Calu3 (cell line): ENCODE measurements around the gene MAF. TPM values are rescaled to one million over a fixed set of nuclear protein-coding genes. Genes with fewer than 3 reads are reported as not detected.

Source experiments
- BruUV-seq: library from RNA; stranded (reverse); fragments of 400-500 nt; replicated peaks from 2 replicates; lab custom pipeline; 2021; lab: Mats Ljungman, UMichigan
- CTCF ChIA-PET: fragments of 300-600 bp; sonication (Branson Sonifier 250); formaldehyde crosslinking; loops from one replicate; lab custom pipeline; 2022; ENCODE audit warnings: antibody characterized with exemption; lab: Charles Lee
- DNase-seq: peaks from one replicate; pipeline ENCODE4 v3.0.0; 2022
- H3K27ac Mint-ChIP-seq: one replicate; pipeline ENCODE4 v1.8.0; 2022; ENCODE audit warnings: mixed read lengths; ENCODE audit not compliant: unreplicated experiment
- H3K27me3 Mint-ChIP-seq: one replicate; pipeline ENCODE4 v1.8.0; 2022; ENCODE audit warnings: mixed read lengths; ENCODE audit not compliant: unreplicated experiment
- H3K36me3 Mint-ChIP-seq: one replicate; pipeline ENCODE4 v1.8.0; 2022; ENCODE audit warnings: mild to moderate bottlenecking, moderate library complexity, mixed read lengths; ENCODE audit not compliant: insufficient read depth, unreplicated experiment
- H3K4me1 Mint-ChIP-seq: one replicate; pipeline ENCODE4 v1.8.0; 2022; ENCODE audit warnings: mild to moderate bottlenecking, low read depth, mixed read lengths; ENCODE audit not compliant: unreplicated experiment
- H3K4me3 Mint-ChIP-seq: one replicate; pipeline ENCODE4 v1.8.0; 2022; ENCODE audit warnings: mild to moderate bottlenecking, low read depth, moderate library complexity, mixed read lengths; ENCODE audit not compliant: unreplicated experiment
- H3K9me3 Mint-ChIP-seq: one replicate; pipeline ENCODE4 v1.8.0; 2022; ENCODE audit warnings: low read depth, mixed read lengths; ENCODE audit not compliant: unreplicated experiment
- intact Hi-C: fragments of 100-400 bp; cut with micrococcal nuclease; formaldehyde crosslinking; loops from one replicate; pipeline ENCODE4 v1.10.0; 2022; ENCODE audit not compliant: unreplicated experiment
- total RNA-seq: library from RNA; stranded (reverse); gene quantifications from 2 replicates; pipeline ENCODE4 v1.2.3, GENCODE V29; 2022
- TF ChIP-seq, protein P1 (sequence below): fragments of 200-600 bp; IDR thresholded peaks from one replicate; pipeline ENCODE4 v1.8.0; 2022; ENCODE audit warnings: antibody characterized with exemption; ENCODE audit not compliant: unreplicated experiment

The MAF gene
- total RNA-seq, 1 experiment from 2014 or later = 0.97 TPM

DNA sequence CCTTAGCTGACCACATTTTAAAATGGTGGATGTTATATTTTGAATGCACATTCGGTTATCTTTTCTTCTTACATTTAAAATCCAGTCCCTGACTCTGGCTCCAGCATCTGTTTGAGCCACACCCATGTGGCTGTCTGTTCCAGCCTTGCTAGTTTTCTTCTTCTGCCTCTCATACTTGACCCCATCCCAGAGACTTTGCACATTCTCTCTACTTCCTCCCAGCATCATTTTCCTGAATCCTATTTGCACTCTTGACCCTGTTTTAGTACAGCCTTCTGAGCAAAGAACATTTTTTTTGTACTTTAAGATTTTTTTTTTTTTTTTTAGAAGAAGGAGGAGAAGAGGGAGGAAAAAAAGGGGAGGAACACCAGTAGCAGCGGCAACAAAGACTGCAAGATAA, 23.3 kb upstream of the MAF start:
- Mint-ChIP-seq H3K4me3 (no peak overlapping the region), H3K27me3 (peaks cover 50% of the 10 kb centered on the region), H3K27ac (no peak overlapping the region), H3K36me3 (peaks cover 7% of the 10 kb centered on the region), H3K9me3 (peaks cover 2% of the 10 kb centered on the region), H3K4me1 (peaks cover 10% of the 10 kb centered on the region)
- DNase-seq = no peak
- no TSS peak for BruUV-seq
- CTCF ChIA-PET = interaction anchor here (0.5 kb wide), 1 partner anchor 1274 kb away, joined by 5 read pairs; no protein-coding TSS in a partner anchor
- TF ChIP-seq, protein P1, sequence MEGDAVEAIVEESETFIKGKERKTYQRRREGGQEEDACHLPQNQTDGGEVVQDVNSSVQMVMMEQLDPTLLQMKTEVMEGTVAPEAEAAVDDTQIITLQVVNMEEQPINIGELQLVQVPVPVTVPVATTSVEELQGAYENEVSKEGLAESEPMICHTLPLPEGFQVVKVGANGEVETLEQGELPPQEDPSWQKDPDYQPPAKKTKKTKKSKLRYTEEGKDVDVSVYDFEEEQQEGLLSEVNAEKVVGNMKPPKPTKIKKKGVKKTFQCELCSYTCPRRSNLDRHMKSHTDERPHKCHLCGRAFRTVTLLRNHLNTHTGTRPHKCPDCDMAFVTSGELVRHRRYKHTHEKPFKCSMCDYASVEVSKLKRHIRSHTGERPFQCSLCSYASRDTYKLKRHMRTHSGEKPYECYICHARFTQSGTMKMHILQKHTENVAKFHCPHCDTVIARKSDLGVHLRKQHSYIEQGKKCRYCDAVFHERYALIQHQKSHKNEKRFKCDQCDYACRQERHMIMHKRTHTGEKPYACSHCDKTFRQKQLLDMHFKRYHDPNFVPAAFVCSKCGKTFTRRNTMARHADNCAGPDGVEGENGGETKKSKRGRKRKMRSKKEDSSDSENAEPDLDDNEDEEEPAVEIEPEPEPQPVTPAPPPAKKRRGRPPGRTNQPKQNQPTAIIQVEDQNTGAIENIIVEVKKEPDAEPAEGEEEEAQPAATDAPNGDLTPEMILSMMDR = no peak
- intact Hi-C loops = no loop called here

- Mint-ChIP-seq H3K4me1 (peaks cover 2% of the 10 kb centered on the region), H3K4me3 (no peak overlapping the region), H3K9me3 (peaks cover 2% of the 10 kb centered on the region), H3K27ac (no peak overlapping the region), H3K27me3 (peaks cover 50% of the 10 kb centered on the region), H3K36me3 (peaks cover 1% of the 10 kb centered on the region)
- TF ChIP-seq, protein P1 = no peak
- BruUV-seq = no TSS peak
- DNase-seq = no peak
- intact Hi-C loops = no loop called here
- CTCF ChIA-PET = interaction anchor here (0.5 kb wide), 1 partner anchor 1275 kb away, joined by 5 read pairs; no protein-coding TSS in a partner anchor
These were observed 22.5 kb upstream of the MAF start for GRCh38 chr16:79623062-79623461.

- CTCF ChIA-PET = interaction anchor here (1.2 kb wide), 1 partner anchor 19 kb away, joined by 3 read pairs; no protein-coding TSS in a partner anchor
- no peak overlapping the region for H3K4me3 Mint-ChIP-seq
- H3K9me3 Mint-ChIP-seq = peaks cover 2% of the 10 kb centered on the region
- H3K27ac Mint-ChIP-seq = no peak overlapping the region
- TF ChIP-seq, protein P1 = no peak
- intact Hi-C loops = no loop called here
- no peak for DNase-seq
- BruUV-seq = no TSS peak
- H3K4me1 Mint-ChIP-seq = no peaks in the 10 kb centered on the region
- H3K36me3 Mint-ChIP-seq = no peaks in the 10 kb centered on the region
- peaks cover 50% of the 10 kb centered on the region for H3K27me3 Mint-ChIP-seq
These were observed 20.5 kb upstream of the MAF start for GRCh38 chr16:79621027-79621426.

DNA sequence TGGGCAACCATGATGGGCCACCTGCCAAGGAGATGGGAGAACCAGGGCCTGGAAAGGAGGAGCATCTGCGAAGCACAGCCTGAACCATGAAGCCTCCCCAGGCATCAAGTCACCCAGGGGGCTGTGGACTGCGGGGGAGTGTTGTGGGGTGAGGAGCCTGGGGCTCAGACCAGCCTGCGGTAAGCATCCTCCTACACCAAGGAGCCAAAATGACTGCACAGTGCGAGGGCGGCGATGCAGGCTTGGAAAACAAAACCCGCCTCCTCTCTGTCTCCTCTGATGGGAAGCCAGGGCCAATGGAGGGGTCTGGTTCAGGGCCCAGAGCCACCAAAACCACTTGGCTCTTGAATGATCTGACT, 18.1 kb upstream of the MAF start:
- peaks cover 34% of the 10 kb centered on the region for H3K27me3 Mint-ChIP-seq
- H3K4me3 Mint-ChIP-seq = no peak overlapping the region
- H3K36me3 Mint-ChIP-seq = no peaks in the 10 kb centered on the region
- no peaks in the 10 kb centered on the region for H3K9me3 Mint-ChIP-seq
- BruUV-seq = no TSS peak
- intact Hi-C loops = no loop called here
- CTCF ChIA-PET = no interaction called here
- no peak overlapping the region for H3K27ac Mint-ChIP-seq
- no peaks in the 10 kb centered on the region for H3K4me1 Mint-ChIP-seq
- TF ChIP-seq, protein P1 = no peak
- no peak for DNase-seq
